Mesodermal cell (in vitro differentiated cells): ENCODE data around the gene KIAA1671.

Experiments used
- H3K27ac ChIP-seq: 2 replicates; pipeline ENCODE4 v1.7.0; 2013; ENCODE audit warnings: mild to moderate bottlenecking, low read depth, low read length, moderate library complexity; ENCODE audit not compliant: severe bottlenecking
- H3K36me3 ChIP-seq: 2 replicates; pipeline ENCODE4 v1.7.1; 2013; ENCODE audit warnings: mild to moderate bottlenecking, low read length, moderate library complexity; ENCODE audit not compliant: control insufficient read depth, insufficient read depth
- H3K4me1 ChIP-seq: one replicate; pipeline ENCODE4 v1.7.1; 2013; ENCODE audit warnings: mild to moderate bottlenecking, low read length; ENCODE audit not compliant: insufficient read depth, control insufficient read depth, poor library complexity, severe bottlenecking
- H3K4me3 ChIP-seq: 2 replicates; pipeline ENCODE4 v1.7.0; 2013; ENCODE audit warnings: low read length, control low read depth, mild to moderate bottlenecking; ENCODE audit not compliant: insufficient read depth, poor library complexity, severe bottlenecking; ENCODE audit errors: extremely low read depth
- H3K9me3 ChIP-seq: 2 replicates; pipeline ENCODE4 v1.7.1; 2013; ENCODE audit warnings: mild to moderate bottlenecking, low read length, moderate library complexity; ENCODE audit not compliant: control insufficient read depth
- WGBS, 2 experiments: methylation state at CpG; one replicate each; pipeline ENCODE4 v1.1.5; 2013; ENCODE audit warnings: missing lambda C conversion rate in 2 of 2; ENCODE audit not compliant: insufficient coverage in 2 of 2; 5-methylcytosine and 5-hydroxymethylcytosine counted together

KIAA1671 gene

GRCh38 chr22:25092119-25092518 is 139.6 kb downstream of the KIAA1671 start:
- no peak overlapping the region for H3K4me3 ChIP-seq
- no peaks in the 10 kb centered on the region for H3K36me3 ChIP-seq
- H3K27ac ChIP-seq = no peak overlapping the region
- H3K4me1 ChIP-seq = peaks cover 20% of the 10 kb centered on the region
- 91 to 93% methylated on average over 3 to 4 of the region's 4 CpGs for WGBS, 2 experiments
- no peaks in the 10 kb centered on the region for H3K9me3 ChIP-seq

- H3K9me3 ChIP-seq = no peaks in the 10 kb centered on the region
- 81 to 89% methylated on average over 3 to 5 of the region's 6 CpGs for WGBS, 2 experiments
- no peaks in the 10 kb centered on the region for H3K36me3 ChIP-seq
- H3K4me3 ChIP-seq = no peak overlapping the region
- H3K27ac ChIP-seq = no peak overlapping the region
- H3K4me1 ChIP-seq = peaks cover 26% of the 10 kb centered on the region
These were observed 142.1 kb downstream of the KIAA1671 start for GRCh38 chr22:25094579-25094978.

GRCh38 chr22:25095869-25096268 is 143.4 kb downstream of the KIAA1671 start:
- Histone ChIP-seq H3K4me3 (no peak overlapping the region), H3K27ac (peak overlapping the region; percentile 49), H3K36me3 (no peaks in the 10 kb centered on the region), H3K9me3 (no peaks in the 10 kb centered on the region), H3K4me1 (peaks cover 28% of the 10 kb centered on the region)
- 78 to 91% methylated on average over 1 to 6 of the region's 7 CpGs for WGBS, 2 experiments

GRCh38 chr22:25096638-25097405 is 144.3 kb downstream of the KIAA1671 start:
- H3K9me3 ChIP-seq = no peaks in the 10 kb centered on the region
- no peaks in the 10 kb centered on the region for H3K36me3 ChIP-seq
- no peak overlapping the region for H3K4me3 ChIP-seq
- no peak overlapping the region for H3K27ac ChIP-seq
- 90 to 93% methylated on average over 11 to 13 of the region's 17 CpGs for WGBS, 2 experiments
- H3K4me1 ChIP-seq = peaks cover 30% of the 10 kb centered on the region

- 72 to 73% methylated on average over 5 to 9 of the region's 9 CpGs for WGBS, 2 experiments
- H3K27ac ChIP-seq = no peak overlapping the region
- H3K36me3 ChIP-seq = no peaks in the 10 kb centered on the region
- H3K4me3 ChIP-seq = no peak overlapping the region
- H3K9me3 ChIP-seq = no peaks in the 10 kb centered on the region
- H3K4me1 ChIP-seq = peaks cover 30% of the 10 kb centered on the region
These were observed 146.0 kb downstream of the KIAA1671 start for GRCh38 chr22:25098445-25099081.

- Histone ChIP-seq H3K4me3 (no peak overlapping the region), H3K4me1 (peaks cover 30% of the 10 kb centered on the region), H3K27ac (no peak overlapping the region), H3K9me3 (no peaks in the 10 kb centered on the region), H3K36me3 (no peaks in the 10 kb centered on the region)
- WGBS, 2 experiments = 75 to 79% methylated on average over 2 of the region's 4 CpGs
These were observed 146.7 kb downstream of the KIAA1671 start for GRCh38 chr22:25099202-25099601.

GRCh38 chr22:25100402-25100801 is 147.9 kb downstream of the KIAA1671 start:
- H3K4me3 ChIP-seq = no peak overlapping the region
- no peaks in the 10 kb centered on the region for H3K9me3 ChIP-seq
- 89 to 93% methylated on average over 2 to 3 of the region's 4 CpGs for WGBS, 2 experiments
- H3K36me3 ChIP-seq = no peaks in the 10 kb centered on the region
- peaks cover 22% of the 10 kb centered on the region for H3K4me1 ChIP-seq
- H3K27ac ChIP-seq = peak overlapping the region; percentile 24

- WGBS, 2 experiments = 37 to 54% methylated on average over 4 to 5 of the region's 5 CpGs
- no peak overlapping the region for H3K4me3 ChIP-seq
- no peaks in the 10 kb centered on the region for H3K9me3 ChIP-seq
- no peaks in the 10 kb centered on the region for H3K36me3 ChIP-seq
- peak overlapping the region; percentile 24 for H3K27ac ChIP-seq
- H3K4me1 ChIP-seq = peaks cover 17% of the 10 kb centered on the region
These were observed 148.4 kb downstream of the KIAA1671 start for GRCh38 chr22:25100948-25101347.

GRCh38 chr22:25101501-25101900 is 149.0 kb downstream of the KIAA1671 start:
- H3K9me3 ChIP-seq = no peaks in the 10 kb centered on the region
- peak overlapping the region; percentile 24 for H3K27ac ChIP-seq
- 80 to 93% methylated on average over 1 to 4 of the region's 4 CpGs for WGBS, 2 experiments
- no peak overlapping the region for H3K4me3 ChIP-seq
- H3K4me1 ChIP-seq = peaks cover 11% of the 10 kb centered on the region
- H3K36me3 ChIP-seq = no peaks in the 10 kb centered on the region

GRCh38 chr22:25101986-25102385 is 149.5 kb downstream of the KIAA1671 start:
- Histone ChIP-seq H3K4me3 (no peak overlapping the region), H3K36me3 (no peaks in the 10 kb centered on the region), H3K9me3 (no peaks in the 10 kb centered on the region), H3K4me1 (peaks cover 10% of the 10 kb centered on the region), H3K27ac (no peak overlapping the region)
- WGBS, 2 experiments = 94 to 95% methylated on average over 3 to 4 of the region's 4 CpGs

GRCh38 chr22:25102722-25103121 is 150.2 kb downstream of the KIAA1671 start:
- H3K27ac ChIP-seq = no peak overlapping the region
- H3K9me3 ChIP-seq = no peaks in the 10 kb centered on the region
- H3K4me1 ChIP-seq = peaks cover 10% of the 10 kb centered on the region
- H3K4me3 ChIP-seq = no peak overlapping the region
- no peaks in the 10 kb centered on the region for H3K36me3 ChIP-seq
- 94 to 95% methylated on average over 10 of the region's 10 CpGs for WGBS, 2 experiments
